Bronchial epithelial cell (primary cell): ENCODE measurements around the gene SYNM. TPM values are rescaled to one million over a fixed set of nuclear protein-coding genes. Genes with fewer than 3 reads are reported as not detected.

Experiments
- DNase-seq: peaks from one replicate; pipeline ENCODE4 v3.0.0-alpha.2; 2010; ENCODE audit warnings: low read depth
- FAIRE-seq: peaks from 2 replicates; lab custom pipeline; 2011; peaks lifted over from hg19 to GRCh38; lab: Jason Lieb, UNC
- H3K27me3 ChIP-seq: 2 replicates; pipeline ENCODE4 v1.5.1; 2011; ENCODE audit warnings: low read length; ENCODE audit not compliant: control insufficient read depth, insufficient read depth
- H3K36me3 ChIP-seq: 2 replicates; pipeline ENCODE4 v1.5.1; 2011; ENCODE audit warnings: low read length; ENCODE audit not compliant: control insufficient read depth, insufficient read depth
- H3K4me3 ChIP-seq: 2 replicates; pipeline ENCODE4 v1.5.1; 2011; ENCODE audit warnings: mild to moderate bottlenecking, low read depth, low read length, control low read depth
- CTCF ChIP-seq: IDR thresholded peaks from 2 replicates; pipeline ENCODE4 v1.5.1; 2011; ENCODE audit warnings: mild to moderate bottlenecking, moderate library complexity, low read length, control low read depth, inconsistent platforms; ENCODE audit not compliant: insufficient read depth, severe bottlenecking
- total RNA-seq: library from RNA; depleted of rRNA; stranded (reverse); fragments of >200 nt; gene quantifications from 2 replicates; pipeline ENCODE4 v1.2.1, GENCODE V29; 2014

The SYNM gene
- total RNA-seq, result 0.26 and 0.38 TPM in 2 replicates

GRCh38 chr15:99104788-99105513 lies at the start of gene SYNM:
Gene SYNM (plus strand): TSS chr15:99105080. CDS start chr15:99105200, 120 bp downstream.
- H3K27me3 ChIP-seq, result peaks cover 2% of the 10 kb centered on the region
- peak within 1 kb of the TSS; percentile 32 for H3K4me3 ChIP-seq
- DNase-seq (peak; percentile 25), FAIRE-seq (no peak)
- peak; percentile 58 for TF ChIP-seq CTCF
- H3K36me3 ChIP-seq, result no peaks in the 10 kb centered on the region

GRCh38 chr15:99055555-99056134 lies 49.2 kb upstream of the SYNM start:
- Histone ChIP-seq H3K4me3 (no peak overlapping the region), H3K27me3 (peaks cover 3% of the 10 kb centered on the region), H3K36me3 (no peaks in the 10 kb centered on the region)
- no peak for TF ChIP-seq CTCF
- DNase-seq (no peak), FAIRE-seq (no peak)

GRCh38 chr15:99057020-99057419 lies 47.9 kb upstream of the SYNM start:
- Histone ChIP-seq H3K4me3 (no peak overlapping the region), H3K36me3 (no peaks in the 10 kb centered on the region), H3K27me3 (no peaks in the 10 kb centered on the region)
- no peak for TF ChIP-seq CTCF
- FAIRE-seq (no peak), DNase-seq (no peak)

GRCh38 chr15:99057697-99058420 lies 47.0 kb upstream of the SYNM start:
- no peak for FAIRE-seq
- no peaks in the 10 kb centered on the region for H3K27me3 ChIP-seq
- no peak for TF ChIP-seq CTCF
- DNase-seq, result peak; percentile 24
- no peaks in the 10 kb centered on the region for H3K36me3 ChIP-seq
- no peak overlapping the region for H3K4me3 ChIP-seq

- H3K27me3 ChIP-seq, result no peaks in the 10 kb centered on the region
- TF ChIP-seq CTCF, result no peak
- no peaks in the 10 kb centered on the region for H3K36me3 ChIP-seq
- peak overlapping the region; percentile 18 for H3K4me3 ChIP-seq
- FAIRE-seq (no peak), DNase-seq (no peak)
Measured at GRCh38 chr15:99058421-99058870, 46.4 kb upstream of the SYNM start.
